Panc1 (cell line): ENCODE results near the gene NCKAP5. TPM values are rescaled to one million over a fixed set of nuclear protein-coding genes. Genes with fewer than 3 reads are reported as not detected.

Experiments used
- ATAC-seq: fragments of 200-7000 bp; cut with Tn5 transposase; 2 replicates; pipeline ENCODE4 v1.9.1; 2020; ENCODE audit warnings: mild to moderate bottlenecking, moderate library complexity
- BruUV-seq: library from RNA; stranded (reverse); fragments of 400-500 nt; replicated peaks from 2 replicates; lab custom pipeline; 2021; lab: Mats Ljungman, UMichigan
- CTCF ChIA-PET: fragments of 300-600 bp; sonication (Branson Sonifier 250); formaldehyde crosslinking; loops from one replicate; lab custom pipeline; 2022; ENCODE audit warnings: antibody characterized with exemption; lab: Charles Lee
- POLR2A ChIA-PET: fragments of 300-600 bp; sonication (Branson Sonifier 250); formaldehyde crosslinking; loops from one replicate; lab custom pipeline; 2022; ENCODE audit warnings: antibody characterized with exemption; lab: Charles Lee
- DNase-seq: peaks from one replicate; pipeline ENCODE4 v3.0.0-alpha.2; 2010; ENCODE audit warnings: low read depth, low spot score
- H3K27ac ChIP-seq: 2 replicates; pipeline ENCODE4 v1.5.1; 2011; ENCODE audit warnings: mild to moderate bottlenecking, low read length, inconsistent platforms
- H3K27me3 ChIP-seq: fragments of 200-500 bp; sonication (Bioruptor generic); 2 replicates; pipeline ENCODE4 v1.6.0; 2014; ENCODE audit warnings: low read length, inconsistent platforms; ENCODE audit not compliant: control insufficient read depth, insufficient read depth
- H3K36me3 ChIP-seq: fragments of 200-500 bp; sonication (Bioruptor generic); 2 replicates; pipeline ENCODE4 v1.5.1; 2014; ENCODE audit warnings: inconsistent platforms, mild to moderate bottlenecking, low read length, moderate library complexity; ENCODE audit not compliant: control insufficient read depth, insufficient read depth
- H3K4me1 ChIP-seq: 2 replicates; pipeline ENCODE4 v1.5.1; 2011; ENCODE audit warnings: inconsistent platforms, mild to moderate bottlenecking, low read length, moderate library complexity; ENCODE audit not compliant: control insufficient read depth, insufficient read depth
- H3K4me3 ChIP-seq, 2 experiments: 2 replicates each; pipeline ENCODE4 v1.5.1; 2011 to 2012; ENCODE audit warnings: low read depth in 2 of 2, low read length in 2 of 2, mild to moderate bottlenecking in 2 of 2, inconsistent platforms in 1 of 2, moderate library complexity in 1 of 2
- H3K9me3 ChIP-seq: fragments of 200-500 bp; sonication (Bioruptor generic); 2 replicates; pipeline ENCODE4 v1.5.1; 2014; ENCODE audit warnings: low read depth, mild to moderate bottlenecking, inconsistent platforms, low read length, moderate library complexity; ENCODE audit not compliant: control insufficient read depth, insufficient read depth
- POLR2AphosphoS5 ChIP-seq: IDR thresholded peaks from 2 replicates; pipeline ENCODE4 v1.6.1; 2012; ENCODE audit warnings: mild to moderate bottlenecking, low read depth, low read length, moderate library complexity
- SIN3A ChIP-seq: IDR thresholded peaks from 2 replicates; pipeline ENCODE4 v1.6.1; 2012; ENCODE audit warnings: low read depth, mild to moderate bottlenecking, low read length, moderate library complexity, borderline replicate concordance; ENCODE audit not compliant: insufficient read depth
- TCF7L2 ChIP-seq: IDR thresholded peaks from 2 replicates; pipeline ENCODE4 v1.6.1; 2011; ENCODE audit warnings: mild to moderate bottlenecking, low read depth, low read length, inconsistent platforms
- in situ Hi-C: cut with HindIII; loops from 2 replicates; pipeline ENCODE4 v1.10.0; 2016; ENCODE audit warnings: low sequenced_read_pairs, low pct_unique_long_range_greater_than_20kb
- intact Hi-C: fragments of 100-400 bp; cut with micrococcal nuclease; formaldehyde crosslinking; loops from one replicate; pipeline ENCODE4 v1.10.0; 2022; ENCODE audit not compliant: unreplicated experiment
- total RNA-seq: library from RNA; stranded (reverse); gene quantifications from one replicate; pipeline ENCODE4 v1.2.1, GENCODE V29; 2021; ENCODE audit not compliant: unreplicated experiment
- TF ChIP-seq, protein P1 (sequence below), 2 experiments: IDR thresholded peaks; 2 replicates each; pipeline ENCODE4 v1.6.1; 2011 to 2012; ENCODE audit warnings: low read depth in 2 of 2, control low read depth in 1 of 2, low read length in 1 of 2, mild to moderate bottlenecking in 1 of 2, moderate library complexity in 1 of 2; ENCODE audit not compliant: insufficient read depth in 1 of 2
- TF ChIP-seq, protein P2 (sequence below): fragments of 450-650 bp; IDR thresholded peaks from 2 replicates; pipeline ENCODE4 v1.5.1; 2017; ENCODE audit warnings: mild to moderate bottlenecking

NCKAP5 gene
- total RNA-seq, 1 experiment from 2014 or later = 0.10 TPM

DNA sequence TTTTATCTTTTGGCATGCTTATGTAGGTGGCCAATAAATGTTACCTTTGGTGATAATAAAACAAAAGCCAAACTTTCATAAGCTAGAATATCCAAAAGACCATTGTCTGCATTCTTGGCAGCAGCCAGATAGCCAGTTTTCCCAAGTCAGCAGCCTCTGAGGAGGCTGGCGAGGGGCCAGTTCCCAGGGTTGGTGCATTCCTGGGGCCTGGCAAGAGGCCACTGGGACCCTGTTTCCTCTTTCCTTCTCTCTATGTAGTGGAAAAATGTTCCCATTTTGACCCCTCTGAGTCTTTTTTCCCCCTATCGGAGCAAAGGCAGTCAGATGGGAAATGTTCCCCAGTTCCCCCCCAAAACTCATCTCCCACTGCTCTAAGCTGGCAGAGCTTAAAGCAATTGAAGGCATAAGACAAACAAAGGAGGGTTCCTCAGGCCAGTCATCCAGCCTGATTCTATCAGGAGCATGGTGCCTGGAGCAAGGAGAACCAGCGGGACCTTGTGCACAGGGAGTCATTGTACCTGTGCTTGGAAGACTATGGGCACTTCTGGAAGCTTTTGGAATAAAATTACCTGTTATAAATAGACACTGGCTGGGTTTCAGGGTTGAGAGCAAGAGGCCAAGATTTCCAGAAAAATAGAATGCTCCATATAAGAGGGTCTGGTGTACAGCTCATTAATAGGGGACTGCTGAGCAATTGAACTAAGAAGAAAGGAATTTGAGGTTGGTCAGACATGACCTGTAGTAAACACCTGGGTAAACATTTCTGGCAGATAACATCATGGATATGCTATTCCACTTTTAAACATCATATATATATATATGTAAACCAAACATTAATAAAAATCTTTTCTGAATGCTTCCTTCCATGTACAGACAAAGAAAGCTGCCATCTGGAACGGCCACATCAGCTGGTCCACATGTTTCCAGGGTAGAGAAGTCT, 63.4 kb downstream of the NCKAP5 start:
- POLR2A ChIA-PET = interaction anchor here (0.6 kb wide), 1 partner anchor 894 kb away, joined by 10 read pairs; no protein-coding TSS in a partner anchor
- intact Hi-C loops = no loop called here
- H3K27ac ChIP-seq = no peak overlapping the region
- in situ Hi-C loops = no loop called here
- no peaks in the 10 kb centered on the region for H3K36me3 ChIP-seq
- DNase-seq (no peak), ATAC-seq (no peak)
- CTCF ChIA-PET = no interaction called here
- BruUV-seq = no TSS peak
- no peak overlapping the region for H3K4me3 ChIP-seq
- H3K4me1 ChIP-seq = no peaks in the 10 kb centered on the region
- no peaks in the 10 kb centered on the region for H3K27me3 ChIP-seq
- no peaks in the 10 kb centered on the region for H3K9me3 ChIP-seq
- TF ChIP-seq TCF7L2 (no peak), POLR2AphosphoS5 (no peak), SIN3A (no peak)
- TF ChIP-seq, protein P1, sequence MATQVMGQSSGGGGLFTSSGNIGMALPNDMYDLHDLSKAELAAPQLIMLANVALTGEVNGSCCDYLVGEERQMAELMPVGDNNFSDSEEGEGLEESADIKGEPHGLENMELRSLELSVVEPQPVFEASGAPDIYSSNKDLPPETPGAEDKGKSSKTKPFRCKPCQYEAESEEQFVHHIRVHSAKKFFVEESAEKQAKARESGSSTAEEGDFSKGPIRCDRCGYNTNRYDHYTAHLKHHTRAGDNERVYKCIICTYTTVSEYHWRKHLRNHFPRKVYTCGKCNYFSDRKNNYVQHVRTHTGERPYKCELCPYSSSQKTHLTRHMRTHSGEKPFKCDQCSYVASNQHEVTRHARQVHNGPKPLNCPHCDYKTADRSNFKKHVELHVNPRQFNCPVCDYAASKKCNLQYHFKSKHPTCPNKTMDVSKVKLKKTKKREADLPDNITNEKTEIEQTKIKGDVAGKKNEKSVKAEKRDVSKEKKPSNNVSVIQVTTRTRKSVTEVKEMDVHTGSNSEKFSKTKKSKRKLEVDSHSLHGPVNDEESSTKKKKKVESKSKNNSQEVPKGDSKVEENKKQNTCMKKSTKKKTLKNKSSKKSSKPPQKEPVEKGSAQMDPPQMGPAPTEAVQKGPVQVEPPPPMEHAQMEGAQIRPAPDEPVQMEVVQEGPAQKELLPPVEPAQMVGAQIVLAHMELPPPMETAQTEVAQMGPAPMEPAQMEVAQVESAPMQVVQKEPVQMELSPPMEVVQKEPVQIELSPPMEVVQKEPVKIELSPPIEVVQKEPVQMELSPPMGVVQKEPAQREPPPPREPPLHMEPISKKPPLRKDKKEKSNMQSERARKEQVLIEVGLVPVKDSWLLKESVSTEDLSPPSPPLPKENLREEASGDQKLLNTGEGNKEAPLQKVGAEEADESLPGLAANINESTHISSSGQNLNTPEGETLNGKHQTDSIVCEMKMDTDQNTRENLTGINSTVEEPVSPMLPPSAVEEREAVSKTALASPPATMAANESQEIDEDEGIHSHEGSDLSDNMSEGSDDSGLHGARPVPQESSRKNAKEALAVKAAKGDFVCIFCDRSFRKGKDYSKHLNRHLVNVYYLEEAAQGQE (IDR thresholded peaks at IDR 0.05; ENCODE audit: insufficient read depth in 1 of 2, low read depth in 2 of 2, low read length in 1 of 2) = no peak
- TF ChIP-seq, protein P2, sequence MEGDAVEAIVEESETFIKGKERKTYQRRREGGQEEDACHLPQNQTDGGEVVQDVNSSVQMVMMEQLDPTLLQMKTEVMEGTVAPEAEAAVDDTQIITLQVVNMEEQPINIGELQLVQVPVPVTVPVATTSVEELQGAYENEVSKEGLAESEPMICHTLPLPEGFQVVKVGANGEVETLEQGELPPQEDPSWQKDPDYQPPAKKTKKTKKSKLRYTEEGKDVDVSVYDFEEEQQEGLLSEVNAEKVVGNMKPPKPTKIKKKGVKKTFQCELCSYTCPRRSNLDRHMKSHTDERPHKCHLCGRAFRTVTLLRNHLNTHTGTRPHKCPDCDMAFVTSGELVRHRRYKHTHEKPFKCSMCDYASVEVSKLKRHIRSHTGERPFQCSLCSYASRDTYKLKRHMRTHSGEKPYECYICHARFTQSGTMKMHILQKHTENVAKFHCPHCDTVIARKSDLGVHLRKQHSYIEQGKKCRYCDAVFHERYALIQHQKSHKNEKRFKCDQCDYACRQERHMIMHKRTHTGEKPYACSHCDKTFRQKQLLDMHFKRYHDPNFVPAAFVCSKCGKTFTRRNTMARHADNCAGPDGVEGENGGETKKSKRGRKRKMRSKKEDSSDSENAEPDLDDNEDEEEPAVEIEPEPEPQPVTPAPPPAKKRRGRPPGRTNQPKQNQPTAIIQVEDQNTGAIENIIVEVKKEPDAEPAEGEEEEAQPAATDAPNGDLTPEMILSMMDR = no peak

DNA sequence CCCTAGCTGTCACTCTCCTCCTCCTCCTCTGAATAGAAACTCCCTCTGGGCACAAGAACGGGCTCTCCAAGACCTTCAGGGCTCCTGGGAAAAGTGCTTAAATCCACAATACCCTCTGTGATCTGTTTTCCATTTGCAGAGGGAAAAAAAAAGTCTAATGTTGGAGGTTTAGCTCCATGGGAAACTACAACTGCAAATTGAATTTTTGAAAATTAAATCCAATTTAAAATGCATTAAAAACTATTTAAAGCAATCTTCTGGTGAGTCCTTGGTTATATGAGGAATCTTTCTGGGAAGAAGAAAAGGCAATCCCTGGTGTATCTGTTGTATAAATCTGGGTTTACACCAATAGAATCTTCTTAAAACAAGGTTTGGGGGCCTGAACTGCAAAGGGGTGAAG, 64.3 kb downstream of the NCKAP5 start:
- BruUV-seq = no TSS peak
- ATAC-seq (no peak), DNase-seq (no peak)
- TF ChIP-seq, protein P1 (IDR thresholded peaks at IDR 0.05; ENCODE audit: insufficient read depth in 1 of 2, low read depth in 2 of 2, low read length in 1 of 2) = no peak
- no peak for TF ChIP-seq TCF7L2
- TF ChIP-seq, protein P2 = no peak
- Histone ChIP-seq H3K27me3 (no peaks in the 10 kb centered on the region), H3K27ac (no peak overlapping the region), H3K9me3 (no peaks in the 10 kb centered on the region), H3K36me3 (no peaks in the 10 kb centered on the region), H3K4me1 (no peaks in the 10 kb centered on the region), H3K4me3 (no peak overlapping the region)
- ChIA-PET CTCF (no interaction called here), POLR2A (interaction anchor here (0.6 kb wide), 1 partner anchor 893 kb away, joined by 10 read pairs; no protein-coding TSS in a partner anchor)
- intact Hi-C loops = no loop called here
- in situ Hi-C loops = no loop called here
